HG02610 (cell line): Measurements from ENCODE around the gene C1QTNF12.

Experiments
- ATAC-seq: cut with Tn5 transposase; IDR thresholded peaks from one replicate; pipeline ENCODE4 v1.9.1; 2021; ENCODE audit warnings: mild to moderate bottlenecking, moderate library complexity; ENCODE audit not compliant: unreplicated experiment

C1QTNF12 gene

DNA sequence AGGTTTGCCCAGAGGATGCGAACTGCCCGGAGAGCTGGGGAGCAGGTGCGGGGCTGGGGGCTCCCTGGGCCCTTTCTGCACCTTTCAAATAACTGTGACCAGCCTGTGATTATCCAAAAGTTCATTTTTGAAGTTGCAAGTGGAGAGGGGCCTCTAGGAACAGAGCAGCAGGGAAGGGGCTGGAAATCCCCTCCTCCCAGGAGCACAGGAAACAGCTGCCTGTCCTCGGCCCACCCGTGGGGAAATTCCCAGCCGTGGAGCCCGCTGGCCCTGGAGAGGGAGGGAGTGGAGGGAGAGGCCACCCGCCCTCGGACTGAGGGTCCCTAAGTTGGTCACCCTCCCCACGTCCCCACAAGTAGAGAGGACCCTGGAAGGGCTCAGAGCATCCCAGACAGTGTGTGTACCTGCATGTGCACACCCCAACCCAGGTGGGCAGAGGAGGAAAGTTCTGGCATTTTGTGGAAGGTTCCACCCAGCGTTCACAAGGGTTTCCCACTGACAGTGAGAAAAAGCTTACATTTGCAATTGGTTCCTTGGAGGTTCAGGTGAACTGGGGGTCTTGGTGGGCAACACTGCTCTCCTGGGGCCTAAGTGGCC, 31.3 kb downstream of the C1QTNF12 start:
- ATAC-seq, result no peak

DNA sequence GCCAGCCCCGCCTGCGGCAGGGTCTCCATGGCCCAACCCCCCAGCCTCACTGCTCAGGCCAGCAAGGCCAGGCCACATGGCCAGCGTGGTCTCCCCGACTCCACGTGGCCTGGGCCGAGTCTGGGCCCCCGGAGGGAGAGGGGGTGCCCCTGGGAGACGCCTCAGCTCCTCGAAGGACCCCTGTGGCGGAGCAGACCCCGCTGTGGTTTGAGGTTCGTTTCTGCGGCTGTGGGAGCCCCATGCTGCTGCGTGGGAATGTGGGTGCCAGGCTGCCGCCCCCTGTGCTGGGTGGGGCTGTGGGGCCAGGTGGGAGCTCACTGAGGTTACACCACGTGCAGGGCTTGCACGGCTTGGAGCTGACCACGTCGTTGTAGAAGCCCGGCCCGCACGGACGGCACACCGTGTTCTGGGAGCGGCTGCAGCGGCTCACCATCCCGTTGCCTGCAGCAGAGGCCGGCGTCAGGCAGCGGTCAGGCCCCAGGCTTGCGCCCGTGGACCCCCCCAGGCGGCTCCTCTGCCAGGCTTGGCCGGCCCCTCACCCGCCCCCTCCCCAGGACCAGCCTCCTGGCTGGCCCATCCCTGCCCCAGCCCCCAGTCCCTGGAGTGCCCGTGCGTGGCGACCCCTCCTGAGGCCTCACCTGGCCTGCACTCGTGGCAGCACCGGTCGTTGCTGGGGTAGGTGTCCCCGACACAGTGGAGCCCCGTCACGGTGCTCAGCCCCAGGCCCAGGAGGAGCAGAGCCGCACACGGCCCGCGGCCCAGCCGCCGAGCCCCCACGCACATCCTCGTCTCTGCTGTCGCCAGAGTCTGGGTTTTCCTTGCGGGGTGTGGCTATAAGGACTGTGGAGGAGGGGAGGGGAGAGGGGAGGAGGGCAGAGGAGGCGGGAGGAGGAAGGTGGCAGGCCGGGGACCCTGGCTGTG, 32.9 kb downstream of the C1QTNF12 start, which contains the start of gene TNFRSF4:
Gene TNFRSF4 (minus strand): TSS at position 809 of the 921 bp plus-strand sequence. CDS start 26 bp downstream, at position 783.
- ATAC-seq, result no peak

DNA sequence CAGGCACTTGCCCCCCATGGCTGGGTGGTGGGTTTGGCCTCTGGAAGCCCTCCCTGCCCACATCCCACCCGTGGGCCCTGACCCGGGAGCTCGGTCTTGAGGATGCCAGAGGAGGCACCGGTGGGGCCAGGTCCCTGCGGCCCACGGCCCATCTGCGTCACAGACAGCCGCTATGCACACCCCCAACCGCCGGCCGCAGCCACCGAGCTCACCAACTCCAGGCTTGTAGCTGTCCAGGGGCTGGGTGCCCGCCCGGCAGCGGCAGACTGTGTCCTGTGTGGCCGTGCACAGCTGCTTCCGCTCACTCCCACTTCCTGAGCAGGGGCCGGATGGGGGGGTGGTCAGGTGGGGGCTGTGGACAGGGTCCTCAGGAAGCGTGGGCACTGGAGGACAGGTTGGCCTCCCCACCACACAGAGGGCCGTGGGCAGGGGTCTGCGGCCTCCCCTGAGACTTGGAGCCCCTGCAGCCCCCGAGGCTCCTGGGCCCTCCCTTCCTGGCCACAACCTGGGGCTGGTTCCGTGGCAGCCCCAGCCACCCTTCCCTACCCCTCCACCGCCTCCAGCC, 33.7 kb downstream of the C1QTNF12 start:
- no peak for ATAC-seq

DNA sequence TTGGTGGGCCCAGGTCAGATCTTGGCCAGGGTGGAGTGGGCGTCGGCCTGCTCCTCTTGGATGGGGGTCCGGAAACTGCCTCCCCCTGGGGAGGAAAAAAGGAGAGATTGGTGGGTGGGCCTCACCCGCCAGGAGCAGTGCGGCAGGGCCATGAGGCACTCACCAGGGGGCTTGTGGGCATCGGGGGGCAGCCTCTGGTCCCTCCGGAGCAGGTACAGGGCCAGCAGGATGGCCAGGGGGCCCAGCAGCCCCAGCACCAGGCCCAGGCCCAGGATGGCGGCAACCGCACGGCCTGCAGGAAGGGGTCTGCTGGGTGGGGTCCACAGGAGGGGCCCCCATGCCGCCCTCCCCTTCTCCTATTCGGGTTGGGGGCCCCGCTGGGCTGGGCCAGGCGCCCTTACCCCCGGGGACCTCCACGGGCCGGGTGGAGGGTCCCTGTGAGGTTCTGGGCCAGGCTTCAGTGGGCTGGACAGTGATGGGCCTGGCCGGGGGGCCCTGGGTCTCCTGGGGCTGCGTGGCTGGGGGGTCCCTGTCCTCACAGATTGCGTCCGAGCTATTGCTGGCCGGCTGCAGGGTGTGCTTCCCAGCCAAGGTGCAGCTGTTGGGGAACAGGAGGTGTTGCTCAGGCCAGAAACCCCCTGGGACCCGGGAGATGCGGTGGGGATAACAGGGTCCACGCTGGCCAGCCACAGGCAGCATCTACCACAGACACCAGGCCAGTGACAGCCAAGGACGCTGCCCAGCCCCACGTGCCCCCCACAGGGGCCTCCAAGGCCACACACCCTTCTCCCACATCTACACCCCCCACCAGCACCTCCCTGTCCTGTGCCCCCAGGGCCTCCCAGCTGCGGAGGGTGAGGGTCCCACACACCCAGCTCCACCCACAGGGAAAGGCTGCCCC, 34.7 kb downstream of the C1QTNF12 start:
- no peak for ATAC-seq

DNA sequence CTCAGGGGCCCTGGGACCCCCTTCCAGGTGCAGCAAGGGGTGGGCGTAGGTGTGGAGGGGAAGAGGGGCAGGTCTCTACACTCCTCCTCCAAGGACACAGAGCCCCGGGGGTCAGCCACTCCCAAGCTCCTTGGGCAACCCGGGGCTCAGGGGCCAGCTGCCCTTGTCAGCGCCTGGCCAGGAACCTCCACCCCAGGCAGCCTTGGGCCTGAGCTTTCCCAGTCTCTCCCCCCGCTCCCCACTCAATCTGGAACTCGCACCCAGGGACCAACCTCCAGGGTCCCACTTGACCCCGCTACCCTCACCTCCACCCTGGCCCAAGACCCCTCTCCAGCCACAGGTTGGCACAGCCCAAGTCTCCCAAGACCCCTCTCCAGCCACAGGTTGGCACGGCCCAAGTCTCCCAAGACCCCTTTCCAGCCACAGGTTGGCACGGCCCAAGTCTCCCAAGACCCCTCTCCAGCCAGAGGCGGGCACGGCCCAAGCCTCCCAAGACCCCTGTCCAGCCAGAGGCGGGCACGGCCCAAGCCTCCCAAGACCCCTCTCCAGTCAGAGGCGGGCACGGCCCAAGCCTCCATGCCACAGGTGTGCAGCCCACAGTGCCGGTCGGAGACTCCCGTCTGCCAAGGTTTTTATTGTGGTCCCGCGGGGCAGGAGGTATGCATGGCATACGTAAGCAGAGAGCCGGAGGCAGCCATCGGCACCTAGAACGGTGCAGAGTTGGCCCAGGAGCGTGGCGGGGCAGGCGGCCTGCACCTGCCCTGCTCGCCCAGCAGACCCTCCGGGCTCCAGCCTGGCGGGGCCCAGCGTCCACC, 35.6 kb downstream of the C1QTNF12 start:
- no peak for ATAC-seq

DNA sequence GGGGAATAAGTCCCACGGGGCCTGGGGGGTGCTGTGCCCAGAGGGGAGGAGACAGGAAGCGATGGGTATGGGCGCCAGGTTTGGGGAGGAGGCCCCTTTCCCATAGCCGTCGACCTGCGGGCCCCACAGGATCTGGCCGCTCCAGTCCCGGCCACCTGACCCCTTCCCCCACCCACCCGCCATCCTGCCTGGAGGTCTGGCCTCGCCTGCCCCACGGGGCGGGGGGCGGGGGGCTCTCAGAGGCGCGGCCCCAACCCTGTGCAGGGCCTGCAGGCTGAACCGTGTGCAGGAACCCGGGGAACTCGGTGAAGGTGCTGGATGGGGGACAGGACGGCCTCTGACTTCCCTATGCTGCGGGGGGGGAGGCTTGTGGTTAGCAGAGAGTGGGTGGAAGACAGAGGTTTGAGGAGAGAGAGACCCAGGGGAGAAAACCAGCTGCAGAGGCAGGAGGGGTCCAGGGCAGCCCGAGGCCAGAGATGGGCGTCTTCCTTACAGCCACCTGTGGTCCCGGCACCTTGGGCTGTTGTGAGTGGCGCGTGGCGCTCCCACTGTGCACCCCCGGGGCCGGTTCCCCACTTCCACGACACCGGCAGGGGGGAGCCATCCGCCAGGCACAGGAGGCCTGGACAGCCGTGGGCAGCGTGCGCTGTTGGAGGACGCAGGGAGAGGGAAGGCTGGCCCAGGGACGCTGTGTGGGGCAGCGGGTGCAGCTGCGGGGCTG, 37.6 kb downstream of the C1QTNF12 start:
- ATAC-seq, result no peak

DNA sequence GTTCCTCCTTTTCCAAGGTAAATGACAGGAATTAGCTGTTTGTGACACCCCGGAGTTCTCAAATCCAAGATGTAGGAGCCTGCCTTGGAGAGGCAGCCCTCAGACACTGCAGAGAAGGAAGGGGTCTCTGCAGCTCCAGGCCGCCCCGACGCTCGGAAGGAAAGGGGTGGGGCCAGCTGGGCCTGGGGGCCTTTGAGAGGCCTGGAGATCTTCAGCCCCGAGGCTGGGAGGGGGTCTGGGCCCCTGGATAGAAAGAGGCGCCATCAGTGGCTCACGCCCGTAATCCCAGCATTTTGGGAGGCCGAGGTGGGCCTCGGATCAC, 39.0 kb downstream of the C1QTNF12 start:
- ATAC-seq, result no peak

DNA sequence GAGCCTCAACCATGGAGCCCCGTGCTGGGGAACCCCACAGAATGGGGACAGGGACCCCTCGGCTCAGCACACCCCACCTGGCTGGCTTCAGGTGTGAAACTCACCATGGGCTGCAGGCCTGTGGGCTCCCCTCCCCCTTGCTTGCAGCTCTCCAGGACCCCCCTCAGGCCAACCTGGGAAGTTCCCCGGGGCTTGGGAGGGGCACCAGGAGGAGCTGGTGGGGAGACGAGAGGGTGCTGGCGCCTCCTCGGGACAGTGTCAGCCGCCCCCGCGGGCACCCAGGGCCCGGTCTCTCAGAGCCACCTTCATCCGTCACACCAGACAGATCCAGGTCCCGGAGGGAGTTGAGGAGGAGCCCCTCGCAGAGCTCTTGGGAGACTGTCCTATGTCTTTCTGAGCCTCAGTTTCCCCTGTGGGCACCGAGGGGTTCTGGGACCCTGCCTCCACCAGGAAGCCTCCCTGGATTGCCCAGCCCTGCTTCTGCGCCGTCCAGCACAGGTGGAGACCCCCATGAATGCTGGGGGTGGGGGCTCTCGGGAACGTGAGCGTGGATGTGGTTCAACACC, 39.5 kb downstream of the C1QTNF12 start:
- no peak for ATAC-seq

DNA sequence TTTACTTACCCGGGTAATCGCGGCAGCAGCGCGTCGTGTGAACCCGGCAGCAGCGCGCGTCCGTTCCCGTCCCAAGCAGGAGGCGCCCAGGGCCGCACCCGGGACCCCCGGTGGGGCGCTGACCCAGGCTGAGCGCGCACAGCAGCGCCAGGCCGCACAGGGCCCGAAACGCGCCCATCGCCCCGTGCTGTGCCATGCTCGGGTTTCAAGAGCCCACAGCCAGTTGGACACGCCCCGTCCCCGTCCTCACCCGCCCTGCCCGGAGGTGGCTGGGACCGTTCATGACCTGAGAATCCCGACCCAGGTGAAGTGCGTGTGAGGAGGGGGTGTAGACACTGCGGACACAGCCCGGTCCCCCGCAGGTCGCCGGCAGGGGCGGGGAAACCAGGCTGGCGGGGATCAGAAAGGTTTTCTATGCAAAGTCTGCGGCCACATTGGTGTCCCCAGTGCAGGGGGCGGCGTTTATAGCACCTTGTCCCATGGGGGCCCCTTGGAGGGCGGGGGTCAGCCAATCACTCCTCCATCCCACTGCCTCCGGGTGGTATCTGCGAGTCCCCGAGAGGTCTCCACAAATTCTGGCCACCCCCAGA, 40.1 kb downstream of the C1QTNF12 start, which contains the start of gene TNFRSF18:
Gene TNFRSF18 (minus strand): TSS at position 217 of the 590 bp plus-strand sequence. CDS start 21 bp downstream, at position 196.
- no peak for ATAC-seq

DNA sequence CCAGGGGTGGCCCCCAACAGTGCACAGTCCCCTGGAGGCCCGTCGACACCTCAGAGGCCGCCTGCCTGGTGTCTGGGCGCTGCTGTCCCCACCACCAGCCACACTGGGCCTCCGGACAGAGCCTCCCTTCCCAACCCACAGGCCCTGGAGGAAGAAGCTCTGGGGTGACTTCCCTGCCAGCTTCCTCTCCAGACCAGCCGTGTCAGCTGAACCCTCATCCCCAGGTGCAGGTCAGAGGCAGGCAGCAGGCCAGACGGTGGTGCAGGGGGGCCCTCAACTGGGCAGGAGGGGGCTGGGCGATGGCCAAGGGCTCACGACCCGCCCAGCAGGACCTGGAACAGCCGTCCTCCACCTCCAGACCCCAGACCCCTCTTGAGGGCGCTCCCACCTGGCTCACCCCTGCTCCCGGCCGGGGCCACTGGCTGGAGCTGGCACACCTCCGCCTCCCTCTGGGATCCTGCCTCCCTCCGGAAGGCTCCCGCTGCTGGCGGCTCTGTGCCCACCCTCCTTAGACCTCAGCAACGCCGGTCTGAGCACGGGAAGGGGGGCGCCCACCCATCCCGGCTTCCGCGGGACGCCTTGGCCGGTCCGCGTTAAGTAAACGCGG, 40.6 kb downstream of the C1QTNF12 start:
- ATAC-seq, result no peak

DNA sequence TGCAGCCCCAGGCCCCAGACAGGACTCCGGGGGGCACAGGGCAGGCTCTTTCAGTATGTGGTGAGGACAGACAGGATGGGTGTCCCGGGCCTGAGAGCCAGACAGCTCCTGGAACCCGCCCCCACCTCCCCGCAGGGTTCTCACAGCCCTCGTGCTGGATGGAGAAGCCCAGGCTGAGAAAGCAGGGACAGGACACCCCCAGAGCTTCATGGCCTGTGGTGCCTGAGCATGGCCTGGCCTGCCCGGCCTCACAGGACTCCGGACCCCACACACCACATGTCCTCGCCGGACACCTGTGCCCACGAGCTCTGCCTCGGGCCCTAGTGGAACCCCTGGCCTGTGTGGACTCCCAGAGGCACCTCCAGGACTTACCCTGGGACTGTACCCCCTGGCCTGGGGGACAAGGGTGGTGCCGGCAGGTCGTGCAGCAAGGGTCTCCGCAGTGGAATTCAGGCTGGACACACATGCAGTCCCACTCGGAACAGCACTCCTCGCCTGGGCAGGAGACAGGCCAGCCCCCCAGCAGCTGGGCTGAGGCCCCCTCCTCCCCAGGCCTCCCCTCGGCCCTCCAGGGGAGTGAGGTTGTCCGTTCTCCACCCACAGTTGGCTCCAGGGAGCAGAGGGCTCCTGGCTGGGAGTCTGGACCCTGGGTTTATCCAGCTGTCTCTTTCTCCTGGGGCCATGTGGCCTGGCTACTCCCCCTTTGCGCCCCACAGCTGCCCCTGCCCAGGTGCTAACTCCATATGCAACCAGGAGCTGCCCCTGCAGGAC, 41.3 kb downstream of the C1QTNF12 start:
- no peak for ATAC-seq

DNA sequence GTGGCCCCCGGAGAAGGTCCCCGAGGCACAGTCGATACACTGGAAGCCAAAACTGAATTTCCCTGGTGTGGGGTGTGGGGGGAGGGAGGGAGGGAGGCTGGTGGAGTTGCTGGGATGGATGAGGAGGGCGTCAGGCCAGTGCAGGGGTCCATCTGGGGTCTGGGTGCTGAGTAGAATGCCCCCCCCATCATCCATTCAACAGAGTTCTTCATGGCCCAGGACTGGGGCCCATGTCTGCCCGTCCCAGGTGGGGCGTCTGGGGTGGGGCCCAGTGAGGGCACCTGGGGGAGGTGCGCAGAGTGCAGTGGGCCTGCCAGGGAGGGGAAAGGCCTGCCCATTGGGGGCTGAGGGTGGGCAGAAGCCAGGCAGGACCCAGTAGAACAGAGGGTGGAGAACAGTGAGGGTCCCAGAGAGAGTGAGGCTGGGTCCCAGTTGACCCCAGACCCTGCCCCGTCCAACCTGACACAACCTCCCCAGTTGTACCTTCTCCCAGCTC, 42.0 kb downstream of the C1QTNF12 start:
- ATAC-seq, result no peak

DNA sequence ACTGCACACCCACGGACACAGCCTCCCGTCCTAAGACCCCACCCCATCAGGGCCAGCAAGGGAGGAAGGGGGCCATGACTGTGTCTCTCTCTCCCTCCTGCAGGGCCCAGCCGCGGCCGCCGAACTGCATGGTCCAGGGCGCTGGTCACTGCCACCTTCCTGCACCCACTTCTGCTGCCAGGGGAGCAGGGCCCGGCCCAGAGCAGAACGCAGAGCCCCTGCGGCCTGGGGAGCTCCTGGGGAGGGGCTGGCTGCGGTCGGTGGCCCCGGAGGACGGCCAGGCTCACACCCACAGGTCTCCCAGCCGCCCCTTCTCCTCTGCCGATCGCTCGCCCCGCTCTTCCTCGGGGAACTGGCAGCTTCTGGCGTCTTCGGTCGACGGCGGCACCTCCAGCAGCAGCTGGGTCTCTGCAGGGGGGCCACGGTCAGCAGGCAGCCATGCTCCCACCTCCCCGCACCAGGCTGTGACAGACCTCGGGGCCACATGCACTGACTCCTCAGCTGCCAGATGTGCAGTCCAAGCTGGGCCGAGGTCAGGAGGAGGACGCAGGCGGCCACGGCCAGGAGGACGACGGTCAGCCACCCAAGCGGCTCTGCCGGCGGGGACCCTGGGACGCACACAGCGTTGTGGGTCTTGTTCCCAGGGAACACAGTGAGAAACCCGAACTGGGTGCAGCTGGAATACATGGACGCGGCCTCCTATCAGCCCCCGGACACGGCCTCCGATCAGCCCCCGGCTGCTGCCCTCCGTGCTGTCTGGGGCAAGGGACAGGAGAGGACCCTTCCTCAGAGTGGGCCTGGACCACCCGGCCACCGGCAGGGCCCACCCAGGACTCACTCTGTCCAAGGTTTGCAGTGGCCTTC, 42.7 kb downstream of the C1QTNF12 start:
- ATAC-seq, result no peak

DNA sequence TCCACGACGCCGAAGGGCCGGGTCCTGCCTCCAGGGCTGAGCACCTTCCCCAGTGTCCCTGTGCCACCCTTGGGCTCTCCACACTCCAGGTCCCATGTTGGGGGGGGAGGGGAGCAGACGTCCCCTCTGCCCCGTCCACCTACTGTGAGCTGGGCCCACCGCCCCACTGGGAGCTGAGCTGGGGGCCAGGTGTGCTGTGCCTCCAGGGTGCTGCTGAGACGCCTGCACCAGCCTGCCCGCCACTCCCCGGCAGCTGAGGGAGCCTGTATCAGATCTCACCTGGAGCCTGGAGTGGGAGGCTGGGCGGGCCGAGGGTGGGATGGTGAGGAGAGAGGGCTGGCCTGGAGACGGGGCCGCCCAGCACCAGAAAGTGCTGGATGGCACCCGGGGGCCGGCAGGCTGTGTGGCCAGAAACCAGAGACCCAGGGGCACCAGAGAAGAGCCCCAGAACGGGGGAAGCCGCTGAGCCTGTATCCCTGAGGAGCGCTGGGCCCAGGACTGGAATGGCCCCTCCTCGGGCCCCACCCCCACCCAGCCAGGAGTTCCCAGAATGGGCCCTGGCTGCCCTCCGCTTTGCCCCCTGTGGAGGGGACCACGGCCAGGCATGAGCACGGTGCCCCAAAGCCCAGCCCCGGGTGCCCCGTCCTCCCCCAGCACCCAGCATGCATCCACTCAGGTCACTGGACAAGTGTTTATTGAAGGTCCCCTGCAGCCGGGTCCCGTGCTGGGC, 43.5 kb downstream of the C1QTNF12 start:
- no peak for ATAC-seq

DNA sequence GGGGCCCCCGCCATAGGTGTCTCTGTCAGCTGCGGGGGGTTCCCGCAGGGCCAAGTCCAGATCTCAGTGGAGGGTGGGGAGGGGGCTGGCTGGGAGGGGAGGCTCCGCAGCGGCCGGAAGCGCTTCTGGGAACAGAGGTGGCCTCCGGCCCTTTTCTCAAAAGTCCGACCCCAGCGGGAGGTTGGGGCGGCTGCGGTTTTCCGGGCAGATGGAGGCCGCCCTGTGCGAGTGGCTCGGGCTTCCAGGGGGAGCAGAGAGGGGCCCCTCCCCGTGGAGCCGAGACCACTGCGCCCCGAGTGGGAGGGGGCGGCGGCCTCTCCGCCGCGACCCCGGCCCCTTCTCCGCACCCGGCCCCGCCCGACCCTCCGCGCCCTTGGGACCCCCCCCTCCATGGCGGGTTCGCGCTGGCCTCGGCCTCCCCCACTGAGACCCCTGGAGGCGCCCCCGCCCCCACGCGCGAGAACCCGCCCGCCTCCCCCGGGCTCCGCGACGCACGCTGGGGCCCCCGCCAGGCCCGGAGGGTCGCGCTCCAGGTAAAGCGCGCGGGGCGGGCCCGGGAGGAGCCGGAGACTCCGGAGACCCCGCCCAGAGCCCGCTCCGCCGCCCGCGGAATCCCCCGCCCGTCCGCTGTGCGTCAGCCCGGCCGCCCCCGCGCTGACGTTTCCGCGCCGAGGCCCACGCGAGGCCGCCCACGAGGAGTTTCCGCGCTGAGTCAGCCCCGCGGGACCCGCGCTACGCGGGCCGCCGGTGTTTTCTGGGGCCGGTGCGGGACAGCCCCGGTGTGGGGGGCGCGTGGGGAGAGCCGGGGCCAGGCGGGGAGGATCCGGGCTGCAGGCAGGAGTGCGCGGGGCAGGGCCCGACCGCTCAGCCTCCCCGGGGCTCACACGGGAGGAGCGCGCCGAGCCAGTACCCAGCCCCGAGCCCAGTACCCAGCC, 45.4 kb downstream of the C1QTNF12 start:
- no peak for ATAC-seq
